H1 (cell line): Measurements from ENCODE around the gene TMA7B. TPM values are rescaled to one million over a fixed set of nuclear protein-coding genes. Genes with fewer than 3 reads are reported as not detected.

ENCODE experiments used
- CTCF ChIA-PET: fragments of 300-600 bp; sonication (Branson Sonifier 250); formaldehyde crosslinking; loops from one replicate; lab custom pipeline; 2021; ENCODE audit not compliant: partially characterized antibody; lab: Charles Lee
- POLR2A ChIA-PET: fragments of 300-600 bp; sonication (Branson Sonifier 250); formaldehyde crosslinking; loops from one replicate; lab custom pipeline; 2021; ENCODE audit warnings: inconsistent platforms; ENCODE audit not compliant: partially characterized antibody; lab: Charles Lee
- DNase-seq, 2 experiments: peaks; one replicate each; pipeline versions ENCODE4 v3.0.0 to v3.0.0-alpha.2; 2010 to 2022; ENCODE audit warnings: low spot score in 2 of 2, low read depth in 1 of 2, mixed read lengths in 1 of 2
- FAIRE-seq: peaks from 2 replicates; lab custom pipeline; 2011; peaks lifted over from hg19 to GRCh38; lab: Jason Lieb, UNC
- H2AFZ ChIP-seq: 2 replicates; pipeline ENCODE4 v1.8.1; 2012; ENCODE audit warnings: low read length, inconsistent platforms
- H2AK5ac ChIP-seq: 2 replicates; pipeline ENCODE4 v1.6.1; 2013; ENCODE audit warnings: low read depth, low read length
- H2BK120ac ChIP-seq: replicated peaks from 2 replicates; pipeline ENCODE3; 2013; ENCODE audit warnings: low read depth, low read length, inconsistent platforms
- H2BK12ac ChIP-seq: 2 replicates; pipeline ENCODE4 v1.6.1; 2013; ENCODE audit warnings: low read depth, low read length
- H2BK15ac ChIP-seq: 2 replicates; pipeline ENCODE4 v1.6.1; 2013; ENCODE audit warnings: low read length
- H2BK20ac ChIP-seq: 2 replicates; pipeline ENCODE4 v1.6.1; 2013; ENCODE audit warnings: low read length
- H2BK5ac ChIP-seq: 2 replicates; pipeline ENCODE4 v1.6.1; 2013; ENCODE audit warnings: low read depth, low read length
- H3K14ac ChIP-seq: 2 replicates; pipeline ENCODE4 v1.6.1; 2013; ENCODE audit warnings: inconsistent platforms; ENCODE audit not compliant: insufficient read length
- H3K18ac ChIP-seq: 2 replicates; pipeline ENCODE4 v1.6.1; 2013; ENCODE audit warnings: low read length; ENCODE audit errors: extremely low read depth
- H3K23ac ChIP-seq: 2 replicates; pipeline ENCODE4 v1.6.1; 2013; ENCODE audit warnings: inconsistent platforms; ENCODE audit not compliant: insufficient read length
- H3K23me2 ChIP-seq: 2 replicates; pipeline ENCODE4 v1.6.1; 2013; ENCODE audit warnings: low read depth, low read length
- H3K27ac ChIP-seq: 2 replicates; pipeline ENCODE4 v1.6.1; 2011; ENCODE audit warnings: low read depth, low read length, inconsistent platforms
- H3K27me3 ChIP-seq, 4 experiments: replicated peaks in 1 of 4; 1 replicate in 1 of 4; 2 replicates in 3 of 4; pipeline versions ENCODE4 v1.6.1 to v1.8.1; 2011 to 2013; ENCODE audit warnings: low read length in 3 of 4, mild to moderate bottlenecking in 3 of 4, inconsistent platforms in 2 of 4, mixed read lengths in 2 of 4, moderate library complexity in 1 of 4; ENCODE audit not compliant: control insufficient read depth in 3 of 4, insufficient read depth in 3 of 4; ENCODE audit errors: extremely low read depth in 1 of 4
- H3K36me3 ChIP-seq, 4 experiments: 2 replicates each; pipeline versions ENCODE4 v1.6.1 to v1.8.1; 2011 to 2013; ENCODE audit warnings: mild to moderate bottlenecking in 4 of 4, low read length in 3 of 4, moderate library complexity in 2 of 4, control low read depth in 1 of 4, inconsistent platforms in 1 of 4; ENCODE audit not compliant: insufficient read depth in 4 of 4, control insufficient read depth in 2 of 4
- H3K4ac ChIP-seq: replicated peaks from 2 replicates; pipeline ENCODE3; 2013; ENCODE audit warnings: low read length, low read depth, mixed read lengths, inconsistent platforms; ENCODE audit not compliant: insufficient read length
- H3K4me1 ChIP-seq, 4 experiments: replicated peaks in 1 of 4; 1 replicate in 1 of 4; 2 replicates in 3 of 4; pipeline versions ENCODE4 v1.6.1 to v1.8.1; 2011 to 2013; ENCODE audit warnings: low read length in 3 of 4, inconsistent platforms in 2 of 4, mixed read lengths in 1 of 4; ENCODE audit not compliant: insufficient read depth in 4 of 4, control insufficient read depth in 3 of 4
- H3K4me2 ChIP-seq, 2 experiments: 2 replicates each; pipeline versions ENCODE4 v1.6.1 to v1.8.1; 2011 to 2013; ENCODE audit warnings: low read depth in 2 of 2, low read length in 2 of 2, control low read depth in 1 of 2, inconsistent platforms in 1 of 2, mild to moderate bottlenecking in 1 of 2; ENCODE audit not compliant: insufficient read depth in 1 of 2
- H3K4me3 ChIP-seq, 4 experiments: fragments of 200-600, 300-600 bp in 1 of 4; sonication (generic), shearing (Covaris generic), sonication (Bioruptor Twin) in 1 of 4; 2 replicates each; pipeline versions ENCODE4 v1.5.1 to v1.8.1; 2011 to 2016; ENCODE audit warnings: low read length in 4 of 4, low read depth in 3 of 4, control low read depth in 2 of 4, inconsistent platforms in 2 of 4, mild to moderate bottlenecking in 2 of 4, mixed read lengths in 1 of 4, moderate library complexity in 1 of 4; ENCODE audit not compliant: insufficient read depth in 2 of 4; ENCODE audit errors: extremely low read depth in 1 of 4
- H3K56ac ChIP-seq: replicated peaks from 2 replicates; pipeline ENCODE3; 2013; ENCODE audit warnings: low read depth, mild to moderate bottlenecking, mixed read lengths, low read length, inconsistent platforms; ENCODE audit not compliant: insufficient read length
- H3K79me1 ChIP-seq: 2 replicates; pipeline ENCODE4 v1.6.1; 2013; ENCODE audit warnings: low read depth, low read length, control low read depth
- H3K79me2 ChIP-seq, 2 experiments: 2 replicates each; pipeline versions ENCODE4 v1.6.1 to v1.8.1; 2012 to 2013; ENCODE audit warnings: low read length in 2 of 2, mild to moderate bottlenecking in 2 of 2, inconsistent platforms in 1 of 2; ENCODE audit not compliant: insufficient read depth in 2 of 2, control insufficient read depth in 1 of 2
- H3K9ac ChIP-seq, 4 experiments: replicated peaks in 1 of 4; 1 replicate in 1 of 4; 2 replicates in 3 of 4; pipeline versions ENCODE4 v1.6.1 to v1.8.1; 2011 to 2013; ENCODE audit warnings: low read depth in 3 of 4, low read length in 3 of 4, control low read depth in 2 of 4, mild to moderate bottlenecking in 2 of 4, moderate library complexity in 2 of 4, inconsistent platforms in 1 of 4; ENCODE audit errors: extremely low read depth in 1 of 4
- H3K9me3 ChIP-seq, 2 experiments: 2 replicates each; pipeline versions ENCODE4 v1.6.1 to v1.8.1; 2012 to 2013; ENCODE audit warnings: mild to moderate bottlenecking in 2 of 2, moderate library complexity in 2 of 2, control low read depth in 1 of 2, inconsistent platforms in 1 of 2, low read depth in 1 of 2, low read length in 1 of 2, mixed read lengths in 1 of 2; ENCODE audit not compliant: insufficient read depth in 2 of 2
- H4K20me1 ChIP-seq, 2 experiments: replicated peaks in 1 of 2; 2 replicates each; pipeline versions ENCODE3 to v1.8.1; 2011 to 2013; ENCODE audit warnings: inconsistent platforms in 2 of 2, low read length in 2 of 2, mild to moderate bottlenecking in 1 of 2; ENCODE audit not compliant: insufficient read depth in 2 of 2, control insufficient read depth in 1 of 2
- H4K5ac ChIP-seq: 2 replicates; pipeline ENCODE4 v1.6.1; 2013; ENCODE audit warnings: low read length, low read depth, mixed read lengths, inconsistent platforms; ENCODE audit not compliant: insufficient read length
- H4K8ac ChIP-seq: 2 replicates; pipeline ENCODE4 v1.8.0; 2013; ENCODE audit warnings: mild to moderate bottlenecking, moderate library complexity, low read length, inconsistent platforms; ENCODE audit not compliant: insufficient read depth; ENCODE audit errors: extremely low read depth
- H4K91ac ChIP-seq: replicated peaks from 2 replicates; pipeline ENCODE3; 2013; ENCODE audit warnings: low read length, mixed read lengths, inconsistent platforms; ENCODE audit not compliant: insufficient read length
- CTBP2 ChIP-seq: IDR thresholded peaks from 2 replicates; pipeline ENCODE4 v1.7.0; 2011; ENCODE audit warnings: borderline replicate concordance, mild to moderate bottlenecking, moderate library complexity, mixed read lengths, low read length; ENCODE audit not compliant: insufficient read depth, insufficient read length
- FOSL1 ChIP-seq: IDR thresholded peaks from 2 replicates; pipeline ENCODE4 v1.6.1; 2011; ENCODE audit warnings: mild to moderate bottlenecking, low read depth, low read length, moderate library complexity; ENCODE audit not compliant: insufficient read depth
- HDAC6 ChIP-seq: IDR thresholded peaks from one replicate; pipeline ENCODE4 v1.7.1; 2012; ENCODE audit warnings: low read depth, mild to moderate bottlenecking, inconsistent platforms, low read length, moderate library complexity
- JUND ChIP-seq: IDR thresholded peaks from 2 replicates; pipeline ENCODE4 v1.6.1; 2011; ENCODE audit warnings: mild to moderate bottlenecking, improper control_type of control experiment, low read length
- NANOG ChIP-seq: IDR thresholded peaks from 2 replicates; pipeline ENCODE4 v1.6.1; 2011; ENCODE audit warnings: low read length, low read depth, mild to moderate bottlenecking, inconsistent platforms; ENCODE audit not compliant: insufficient read depth, poor library complexity, severe bottlenecking
- POLR2A ChIP-seq, 2 experiments: IDR thresholded peaks; 1 replicate in 1 of 2; 2 replicates in 1 of 2; pipeline ENCODE4 v1.6.1; 2011; ENCODE audit warnings: low read depth in 2 of 2, low read length in 2 of 2, mild to moderate bottlenecking in 2 of 2; ENCODE audit errors: control extremely low read depth in 1 of 2
- POU5F1 ChIP-seq: IDR thresholded peaks from 2 replicates; pipeline ENCODE4 v1.6.1; 2011; ENCODE audit warnings: low read depth, mild to moderate bottlenecking, low read length, moderate library complexity
- SIRT6 ChIP-seq: IDR thresholded peaks from one replicate; pipeline ENCODE4 v1.7.1; 2012; ENCODE audit warnings: low read length, inconsistent platforms
- SUZ12 ChIP-seq: fragments of 200-600 bp; sonication (generic); IDR thresholded peaks from 2 replicates; pipeline ENCODE4 v1.6.1; 2012; ENCODE audit warnings: mild to moderate bottlenecking, inconsistent platforms, low read length, moderate library complexity, mixed read lengths
- USF2 ChIP-seq: IDR thresholded peaks from 2 replicates; pipeline ENCODE4 v1.6.1; 2011; ENCODE audit warnings: low read length, improper control_type of control experiment
- WGBS, 2 experiments: shearing (Covaris generic) in 1 of 2; methylation state at CpG; one replicate each; pipeline versions ENCODE4 v1.1.6 to v1.1.7; 2013 to 2015; ENCODE audit warnings: low lambda C conversion rate in 2 of 2, mixed read lengths in 2 of 2, inconsistent platforms in 1 of 2, low coverage in 1 of 2, missing lambda C conversion rate in 1 of 2; ENCODE audit not compliant: insufficient replicate concordance in 2 of 2, insufficient coverage in 1 of 2, insufficient read length in 1 of 2; ENCODE audit errors: extremely low coverage in 1 of 2, missing lambda C conversion rate in 1 of 2; 5-methylcytosine and 5-hydroxymethylcytosine counted together
- polyA plus RNA-seq, 7 experiments: library from polyadenylated mRNA; depleted of rRNA in 3 of 7; stranded (reverse) in 5 of 7; unstranded in 2 of 7; fragments of >200 nt in 5 of 7; fragments of 200-250 nt in 2 of 7; gene quantifications; 1 replicate in 5 of 7; 2 replicates in 1 of 7; 4 replicates in 1 of 7; pipeline versions ENCODE4 v1.2.1 to v1.2.3, GENCODE V29; 2011 to 2013; ENCODE audit warnings: missing spikeins in 2 of 7, mixed read lengths in 2 of 7
- total RNA-seq: library from RNA; stranded (reverse); fragmentation: NEBNext Ultra II Directional; extraction: Animal tissue kit (Norgen Biotek cat#: 25700); gene quantifications from 2 replicates; pipeline ENCODE4 v1.2.1, GENCODE V29; 2021

TMA7B gene
- total and polyA plus RNA-seq, 2 of the 8 experiments (the other 6 are each of a cell fraction or from before 2014, with no cell fraction given) = not detected

GRCh38 chr22:39943953-39944872 lies 16.0 kb upstream of the TMA7B start:
- no peak for DNase-seq
- Histone ChIP-seq H2BK120ac (no peak overlapping the region), H3K9ac (no peak overlapping the region), H3K23ac (no peak overlapping the region), H3K56ac (no peak overlapping the region), H2AK5ac (no peak overlapping the region), H2BK20ac (no peak overlapping the region), H3K14ac (no peak overlapping the region), H3K4me1 (peaks cover 10 to 30% (median 15%) of the 10 kb centered on the region in 4 experiments; a peak in 6 of 7 replicates), H3K79me1 (no peaks in the 10 kb centered on the region), H3K27me3 (no peaks in the 10 kb centered on the region), H3K4me3 (no peak overlapping the region), H4K8ac (no peak overlapping the region), H3K18ac (peak overlapping the region; percentile 66; the same call in 1 of the 2 replicates), H3K27ac (no peak overlapping the region), H4K5ac (no peak overlapping the region), H2BK15ac (0 out of 2 replicates have a peak overlapping the region, but pooled peaks have one; percentile 11), H3K36me3 (no peaks in the 10 kb centered on the region), H2BK12ac (no peak overlapping the region), H2BK5ac (no peak overlapping the region), H4K20me1 (no peaks in the 10 kb centered on the region), H3K23me2 (no peaks in the 10 kb centered on the region), H3K9me3 (no peaks in the 10 kb centered on the region), H3K4me2 (0 out of 4 replicates have a peak overlapping the region, but pooled peaks of 1 of the 2 experiments have one; percentile 31), H2AFZ (no peak overlapping the region), H3K4ac (no peak overlapping the region), H4K91ac (no peak overlapping the region), H3K79me2 (no peaks in the 10 kb centered on the region)
- ChIA-PET CTCF (interaction anchor here (0.6 to 7.0 kb wide), 18 partner anchors 11 to 688 kb away, joined by 3 to 66 read pairs (median 6); partner anchors contain the start of gene TMA7B), POLR2A (interaction anchor here (1.0 to 2.1 kb wide), 7 partner anchors 9 to 213 kb away, joined by 3 to 11 read pairs (median 3); no protein-coding TSS in a partner anchor)
- 80% methylated on average over 11 of the region's 11 CpGs; no CpG with 5 or more reads in 1 of the 2 experiments for WGBS, 2 experiments
- FAIRE-seq = no peak
- TF ChIP-seq JUND (no peak), USF2 (no peak), NANOG (no peak), FOSL1 (no peak), SUZ12 (no peak), CTBP2 (no peak), HDAC6 (no peak), POU5F1 (no peak), POLR2A (IDR thresholded peaks at IDR 0.05; ENCODE audit: control extremely low read depth in 1 of 2, low read depth in 2 of 2, low read length in 2 of 2) (no peak), SIRT6 (no peak)
